SH-SY5Y (cell line): ENCODE measurements around the gene CAMK2G.

Experiments
- GATA2 ChIP-seq: IDR thresholded peaks from 2 replicates; pipeline ENCODE4 v1.6.1; 2011; ENCODE audit warnings: mild to moderate bottlenecking, low read depth, low read length
- GATA3 ChIP-seq: IDR thresholded peaks from 2 replicates; pipeline ENCODE4 v1.6.1; 2011; ENCODE audit warnings: low read depth, mild to moderate bottlenecking, low read length, moderate library complexity

DNA sequence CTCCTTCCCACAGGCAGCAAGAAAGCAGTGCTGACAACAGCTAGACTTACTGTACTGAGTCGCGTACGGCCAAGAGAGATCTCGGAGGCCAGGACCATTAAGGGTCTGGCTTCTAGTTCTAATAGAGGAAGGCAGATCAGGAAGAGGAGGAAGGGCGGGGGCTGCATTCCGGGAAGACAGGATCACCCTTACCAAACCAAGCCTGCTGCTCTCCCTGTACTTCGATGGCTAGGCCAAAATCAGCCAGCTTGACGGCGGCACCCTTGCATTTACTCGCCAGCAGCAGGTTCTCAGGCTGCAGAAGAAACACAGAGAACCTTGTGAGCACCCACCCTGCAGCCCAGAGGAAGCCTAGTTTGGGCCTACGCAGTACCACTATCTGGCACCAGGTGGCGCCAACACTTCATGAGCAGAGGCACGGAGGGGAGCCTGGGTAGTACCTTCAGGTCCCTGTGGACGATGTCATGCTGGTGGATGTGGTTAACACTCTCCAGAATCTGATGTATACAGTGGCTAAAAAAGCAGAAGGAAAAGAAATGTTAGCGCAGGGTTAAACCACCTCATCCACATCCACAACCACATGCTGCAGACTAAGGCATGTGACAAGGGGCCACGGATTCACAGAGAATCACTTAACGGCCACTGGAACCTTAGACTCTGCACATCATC lies 25.4 kb downstream of the CAMK2G start:
- TF ChIP-seq GATA3 = no peak
- no peak for TF ChIP-seq GATA2
